Cardiac muscle cell (in vitro differentiated cells and primary cell): ENCODE results near the gene SORCS3. TPM values are rescaled to one million over a fixed set of nuclear protein-coding genes. Genes with fewer than 3 reads are reported as not detected.

Experiments used
- DNase-seq, 2 donors: peaks; one replicate each; pipeline versions ENCODE4 v3.0.0 to v3.0.0-alpha.2; 2010 to 2017; ENCODE audit warnings: low read depth in 1 of 2, low spot score in 1 of 2
- H3K27ac ChIP-seq: fragments of 200-600 bp; sonication (generic); 2 replicates; pipeline ENCODE4 v1.5.1; 2016
- H3K27me3 ChIP-seq: fragments of 200-600 bp; sonication (generic); 2 replicates; pipeline ENCODE4 v1.6.0; 2016; ENCODE audit warnings: control low read depth
- H3K36me3 ChIP-seq: fragments of 200-600 bp; sonication (generic); 2 replicates; pipeline ENCODE4 v1.5.1; 2016; ENCODE audit warnings: control low read depth
- H3K4me1 ChIP-seq: fragments of 200-600 bp; sonication (generic); 2 replicates; pipeline ENCODE4 v1.8.1; 2017; ENCODE audit warnings: low read depth, mild to moderate bottlenecking, mixed run types
- H3K4me3 ChIP-seq: fragments of 200-600 bp; sonication (generic); 2 replicates; pipeline ENCODE4 v1.5.1; 2016; ENCODE audit warnings: mild to moderate bottlenecking
- H3K9me3 ChIP-seq: fragments of 200-600 bp; sonication (generic); 2 replicates; pipeline ENCODE4 v1.5.1; 2017; ENCODE audit warnings: low read depth, mild to moderate bottlenecking, control low read depth
- CTCF ChIP-seq: IDR thresholded peaks from 2 replicates; pipeline ENCODE4 v1.5.1; 2012; ENCODE audit warnings: low read depth, mild to moderate bottlenecking, low read length
- polyA plus RNA-seq: library from polyadenylated mRNA; unstranded; fragments of >200 nt; fragmentation: Nextera tagmentation; extraction: Ambion mirVana; gene quantifications from 2 replicates; pipeline ENCODE4 v1.2.1, GENCODE V29; 2016
- total RNA-seq: library from RNA; depleted of rRNA; stranded (reverse); fragments of >200 nt; gene quantifications from 2 replicates; pipeline ENCODE4 v1.2.3, GENCODE V29; 2016

The SORCS3 gene
- total and polyA plus RNA-seq, 2 experiments from 2014 or later: 9.3 to 29.1 TPM

GRCh38 chr10:105138358-105138757, 497.3 kb downstream of the SORCS3 start:
- Histone ChIP-seq H3K4me1 (no peaks in the 10 kb centered on the region), H3K27me3 (no peaks in the 10 kb centered on the region)
- DNase-seq: no peak

DNA sequence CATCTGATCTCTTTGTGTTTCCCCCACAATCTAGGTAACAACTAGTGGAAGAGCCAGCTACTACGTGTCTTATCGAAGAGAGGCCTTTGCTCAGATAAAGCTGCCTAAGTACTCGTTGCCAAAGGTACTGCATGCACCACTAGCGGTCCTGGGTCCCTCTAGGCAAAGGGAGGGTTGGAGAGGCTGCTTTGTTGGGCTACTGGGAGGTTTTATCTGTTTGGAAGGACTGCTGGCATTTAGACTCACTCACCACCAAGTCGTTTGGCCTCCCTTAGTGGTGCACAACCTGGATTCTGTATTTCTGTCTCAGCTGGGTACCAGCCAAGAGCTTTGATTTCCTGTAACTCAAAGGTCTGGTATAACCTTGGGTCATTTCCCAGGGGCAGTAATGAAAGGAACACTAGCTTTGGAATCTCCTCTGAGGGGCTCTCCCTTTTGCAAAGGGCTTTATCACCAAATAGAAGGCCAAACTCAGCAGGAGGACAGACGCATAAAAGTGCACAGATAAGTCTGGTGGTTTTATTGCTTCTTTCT, 498.3 kb downstream of the SORCS3 start:
- DNase-seq: no peak
- H3K9me3 ChIP-seq: no peaks in the 10 kb centered on the region
- H3K4me1 ChIP-seq: no peaks in the 10 kb centered on the region
- no peaks in the 10 kb centered on the region for H3K27me3 ChIP-seq
- H3K4me3 ChIP-seq: no peak overlapping the region
- no peaks in the 10 kb centered on the region for H3K36me3 ChIP-seq
- no peak for TF ChIP-seq CTCF
- no peak overlapping the region for H3K27ac ChIP-seq

More at GRCh38 chr10:105138358-105138757, 497.3 kb downstream of the SORCS3 start:
- Histone ChIP-seq H3K27ac (no peak overlapping the region), H3K36me3 (no peaks in the 10 kb centered on the region), H3K4me3 (no peak overlapping the region), H3K9me3 (no peaks in the 10 kb centered on the region)
- TF ChIP-seq CTCF: no peak

DNA sequence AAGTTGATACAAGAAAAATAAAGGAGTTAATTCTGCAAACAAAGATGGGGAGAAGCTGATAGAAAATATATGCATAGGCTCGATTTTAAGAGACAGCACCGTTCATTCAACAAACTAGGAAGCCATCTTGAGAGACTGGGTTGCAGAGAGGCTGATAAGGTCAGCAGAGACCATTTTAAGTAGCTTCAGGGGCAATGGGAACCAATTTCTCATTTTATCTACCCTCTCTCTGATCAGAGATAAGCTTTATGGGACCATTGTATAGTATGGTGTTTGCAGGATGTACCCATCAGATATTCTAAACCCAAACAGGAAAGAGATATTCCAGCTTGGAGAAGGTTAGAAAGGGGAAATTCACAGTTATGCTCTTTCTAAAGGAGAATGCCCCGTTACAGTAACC, 499.5 kb downstream of the SORCS3 start:
- DNase-seq: no peak
- no peaks in the 10 kb centered on the region for H3K4me1 ChIP-seq
- no peaks in the 10 kb centered on the region for H3K36me3 ChIP-seq
- no peak for TF ChIP-seq CTCF
- no peak overlapping the region for H3K27ac ChIP-seq
- no peaks in the 10 kb centered on the region for H3K27me3 ChIP-seq
- no peak overlapping the region for H3K4me3 ChIP-seq
- no peaks in the 10 kb centered on the region for H3K9me3 ChIP-seq

DNA sequence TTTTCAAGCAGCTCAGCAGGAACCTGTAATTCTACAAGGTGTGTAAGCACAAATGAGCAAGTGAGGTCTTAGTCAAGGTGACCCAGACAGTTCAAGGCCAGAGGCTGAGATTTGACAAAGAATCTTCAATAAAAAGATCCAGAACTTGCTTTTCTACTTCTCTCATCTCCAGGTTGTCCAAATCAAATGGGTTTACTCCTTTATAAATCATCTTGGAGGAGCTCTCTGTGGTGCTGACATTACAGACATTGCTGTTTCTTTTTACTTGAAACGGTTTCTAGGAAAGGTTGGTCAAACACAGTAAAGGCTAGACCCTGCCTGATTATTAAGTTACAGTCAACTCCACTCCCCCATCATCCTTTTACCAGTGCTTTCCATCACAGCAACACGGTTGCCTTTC, 504.6 kb downstream of the SORCS3 start:
- no peak for DNase-seq
- Histone ChIP-seq H3K4me1 (no peaks in the 10 kb centered on the region), H3K36me3 (no peaks in the 10 kb centered on the region), H3K9me3 (no peaks in the 10 kb centered on the region), H3K27me3 (no peaks in the 10 kb centered on the region), H3K27ac (no peak overlapping the region), H3K4me3 (no peak overlapping the region)
- no peak for TF ChIP-seq CTCF

DNA sequence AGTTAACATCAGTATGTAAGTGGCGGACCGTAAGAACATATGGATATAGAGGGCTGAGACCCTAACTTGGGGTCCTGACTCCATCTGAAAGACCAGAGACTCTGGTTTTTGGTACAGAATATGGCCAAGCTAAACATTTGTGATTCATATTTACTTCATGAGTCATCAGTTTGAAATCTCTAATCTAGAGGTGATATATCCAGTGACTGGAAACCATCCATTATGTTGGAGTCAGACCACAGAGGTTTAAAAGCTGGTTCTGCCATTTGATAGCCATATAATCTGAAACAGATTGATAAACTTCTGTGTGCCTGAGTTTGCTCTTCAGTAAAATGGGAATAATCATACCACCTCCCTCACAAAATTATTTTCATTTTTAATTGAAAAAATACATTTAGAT, 505.3 kb downstream of the SORCS3 start:
- Histone ChIP-seq H3K36me3 (no peaks in the 10 kb centered on the region), H3K27ac (no peak overlapping the region), H3K9me3 (no peaks in the 10 kb centered on the region), H3K27me3 (no peaks in the 10 kb centered on the region), H3K4me3 (no peak overlapping the region), H3K4me1 (no peaks in the 10 kb centered on the region)
- no peak for DNase-seq
- TF ChIP-seq CTCF: no peak

- Histone ChIP-seq H3K9me3 (no peaks in the 10 kb centered on the region), H3K27ac (no peak overlapping the region), H3K4me1 (no peaks in the 10 kb centered on the region), H3K27me3 (no peaks in the 10 kb centered on the region), H3K4me3 (no peak overlapping the region), H3K36me3 (no peaks in the 10 kb centered on the region)
- TF ChIP-seq CTCF: no peak
- DNase-seq: no peak
These were observed 507.4 kb downstream of the SORCS3 start for GRCh38 chr10:105148456-105148855.
